GM18951 (cell line): ENCODE measurements around the gene MYL2.

Experiments
- POLR2A ChIP-seq: IDR thresholded peaks from 4 replicates; pipeline ENCODE4 v1.6.1; 2011; ENCODE audit warnings: mild to moderate bottlenecking; ENCODE audit not compliant: insufficient read length, insufficient read depth; ENCODE audit errors: extremely low read depth
- in situ Hi-C: fragments of 300-500 bp; cut with MboI; formaldehyde crosslinking; loops from one replicate; pipeline ENCODE4 v1.12.0; 2022; ENCODE audit warnings: low sequenced_read_pairs, mixed read lengths, inconsistent platforms; ENCODE audit not compliant: unreplicated experiment

The MYL2 gene

DNA sequence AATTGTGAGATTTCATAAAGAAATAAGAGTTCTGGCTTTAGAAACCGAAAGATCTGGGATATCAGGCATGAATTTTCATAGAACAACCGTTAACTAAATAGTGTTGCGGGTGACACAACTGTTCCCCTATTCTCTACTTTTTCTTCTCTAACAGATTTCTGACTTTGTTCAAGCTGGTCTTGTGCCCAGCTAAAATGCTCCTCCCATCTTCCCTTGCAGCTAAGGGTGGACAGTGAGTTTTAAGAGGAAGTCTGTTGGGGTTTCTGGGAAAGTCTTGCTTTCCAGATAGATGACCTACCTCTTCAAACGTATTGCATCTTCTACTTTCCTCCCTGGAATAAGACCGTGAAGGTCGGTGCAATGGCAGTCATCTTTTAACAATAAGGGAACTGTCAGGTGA is 54.9 kb downstream of the MYL2 start:
- in situ Hi-C loops: no loop called here
- TF ChIP-seq POLR2A: no peak

DNA sequence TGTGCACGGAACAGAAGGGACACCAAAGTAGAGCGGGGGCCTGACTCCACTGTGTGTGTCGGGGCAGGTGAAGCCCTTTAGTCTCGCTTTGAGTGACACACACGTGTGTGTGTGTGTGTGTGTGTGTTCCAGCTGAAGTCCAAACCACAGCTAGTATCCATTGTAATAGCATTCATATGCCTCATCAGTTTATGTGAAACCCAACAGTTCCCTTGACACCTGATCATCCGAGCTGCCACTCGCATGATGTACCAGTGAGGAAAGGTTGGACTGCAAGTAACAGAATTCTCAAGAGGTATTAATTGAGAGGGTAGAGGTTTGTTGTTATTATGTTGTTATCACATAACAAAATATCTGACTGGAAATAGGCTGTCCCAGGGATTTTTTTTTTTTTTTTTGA is 57.2 kb downstream of the MYL2 start:
- no peak for TF ChIP-seq POLR2A
- in situ Hi-C loops: no loop called here

DNA sequence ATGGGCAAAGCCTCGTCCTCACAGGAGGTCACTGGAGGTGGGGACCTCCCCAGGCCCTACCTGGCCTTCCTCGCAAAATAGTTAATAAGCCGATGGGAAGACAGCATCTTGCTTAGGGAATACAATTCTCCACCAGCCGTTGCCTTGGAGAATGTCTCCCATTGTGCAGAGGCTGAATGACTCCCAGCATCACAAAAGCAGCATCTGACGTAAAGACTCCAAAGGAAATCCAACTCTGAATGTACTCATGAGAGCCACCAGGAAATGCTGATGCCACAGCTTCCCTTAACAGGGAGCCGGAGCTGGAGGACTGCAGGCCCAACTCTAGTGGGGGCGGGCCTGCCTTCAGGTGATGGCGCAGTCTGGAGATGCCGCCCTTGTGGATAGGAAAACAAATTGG is 58.0 kb downstream of the MYL2 start:
- in situ Hi-C loops: no loop called here
- TF ChIP-seq POLR2A: no peak

DNA sequence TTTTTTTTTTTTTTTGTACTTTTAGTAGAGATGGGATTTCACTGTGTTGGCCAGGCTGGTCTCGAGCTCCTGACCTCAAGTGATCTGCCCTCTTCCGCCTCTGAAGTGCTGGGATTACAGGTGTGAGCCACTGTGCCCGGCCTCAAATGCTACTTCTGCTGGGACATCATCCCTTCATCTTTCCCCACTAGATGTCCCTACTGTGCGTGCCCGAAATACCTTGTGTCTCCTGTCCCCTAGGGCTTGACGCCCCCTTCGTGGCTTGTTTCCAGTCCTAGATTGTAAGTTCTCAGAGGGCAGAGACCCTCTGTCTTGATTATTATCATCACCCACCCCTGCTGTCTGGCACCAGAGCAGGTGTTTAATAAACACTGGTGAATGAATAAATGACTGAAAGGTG is 58.6 kb downstream of the MYL2 start:
- in situ Hi-C loops: no loop called here
- no peak for TF ChIP-seq POLR2A
